ENCODE measurements around the gene UPF1.

Gene UPF1

DNA sequence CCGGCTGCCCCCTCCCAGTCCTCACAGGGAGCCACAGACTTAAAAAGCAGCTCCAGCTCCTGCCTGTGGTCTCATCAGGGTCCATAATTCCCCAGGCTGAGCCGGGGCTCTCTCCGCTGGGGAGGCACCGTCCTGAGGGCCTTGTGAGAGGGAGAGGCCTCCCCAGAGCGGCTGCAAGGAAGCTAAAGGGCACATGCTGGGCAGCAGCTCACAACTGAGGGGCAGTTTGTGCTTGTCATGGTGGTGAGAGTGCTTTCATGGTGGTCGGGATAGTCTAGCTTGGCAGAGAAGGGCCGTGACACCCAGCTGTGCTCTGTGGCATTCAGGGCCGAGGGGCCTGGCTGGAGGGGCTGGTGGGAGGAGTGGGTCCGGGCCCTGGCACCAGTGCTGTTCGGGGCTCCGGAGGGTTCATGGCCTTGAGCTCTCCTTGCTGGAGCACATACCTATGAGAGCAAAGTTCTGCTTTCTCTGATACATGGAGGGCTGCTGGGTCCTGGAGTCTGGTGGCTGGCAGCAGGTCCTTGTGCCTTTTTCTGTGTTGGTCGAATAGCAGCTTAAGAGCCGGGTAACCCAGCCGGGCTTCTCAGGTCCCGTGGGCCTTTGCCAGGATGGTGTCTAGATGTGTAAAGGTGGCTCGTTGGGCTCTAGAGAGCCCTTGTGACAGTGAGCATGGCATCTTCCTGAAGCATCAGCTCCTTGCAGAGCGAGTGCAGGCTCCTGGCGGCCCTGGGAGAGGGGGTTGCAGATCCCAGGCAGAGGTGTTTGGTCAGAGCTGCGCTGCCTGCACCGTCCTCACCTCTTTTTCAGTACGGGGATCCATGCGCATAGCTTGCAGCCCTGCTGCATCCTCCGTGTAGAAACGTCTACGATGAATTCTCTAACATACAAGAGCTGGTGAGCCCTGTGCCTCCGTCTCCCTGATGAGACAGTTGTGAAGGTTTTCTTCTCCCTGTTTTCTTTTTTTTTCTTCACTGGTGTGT lies 8.8 kb downstream of the UPF1 start:
- no peak for DNase-seq (ENCODE audit: low read depth in 2 of 2)

DNA sequence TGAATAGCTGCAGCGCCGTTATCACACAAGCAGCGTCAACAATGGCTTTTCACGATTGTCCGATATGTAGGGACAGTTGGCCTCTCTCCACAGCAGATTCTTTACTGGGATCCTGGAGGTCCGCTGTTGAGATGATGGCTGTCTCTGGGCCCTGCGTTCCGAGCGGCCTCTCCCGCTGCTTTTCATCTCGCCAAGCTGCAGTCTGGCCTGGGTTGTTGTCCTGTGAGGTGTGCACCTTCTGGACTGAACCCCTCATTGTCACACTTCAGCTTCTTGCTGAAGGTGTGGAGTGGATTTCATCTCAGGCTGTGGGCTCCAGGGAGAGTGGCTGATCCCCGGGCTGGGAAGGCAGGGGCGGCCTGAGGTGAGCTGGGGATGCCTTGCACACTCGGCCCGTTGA lies 9.6 kb downstream of the UPF1 start:
- DNase-seq (ENCODE audit: low read depth in 2 of 2): no peak

DNA sequence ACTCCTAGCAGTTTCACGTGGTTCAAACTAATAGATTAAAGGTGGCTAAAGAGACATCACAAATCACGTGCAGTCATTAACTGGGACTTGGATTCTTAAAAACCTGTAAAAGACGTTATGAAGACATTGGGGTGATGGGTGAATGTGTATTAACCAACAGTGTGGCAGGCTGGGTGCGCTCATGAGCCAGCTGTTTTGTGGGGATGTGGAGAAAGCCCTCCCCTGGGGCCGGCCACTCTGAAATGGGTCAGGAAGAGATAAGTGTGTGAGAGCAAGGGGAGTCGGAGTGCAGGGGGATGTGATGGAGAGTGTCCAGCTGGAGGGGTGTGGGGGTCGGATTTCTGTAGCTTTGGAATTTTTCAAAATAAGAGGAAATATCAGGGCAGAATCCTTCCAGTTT lies 10.4 kb downstream of the UPF1 start:
- no peak for DNase-seq (ENCODE audit: low read depth in 2 of 2)

DNA sequence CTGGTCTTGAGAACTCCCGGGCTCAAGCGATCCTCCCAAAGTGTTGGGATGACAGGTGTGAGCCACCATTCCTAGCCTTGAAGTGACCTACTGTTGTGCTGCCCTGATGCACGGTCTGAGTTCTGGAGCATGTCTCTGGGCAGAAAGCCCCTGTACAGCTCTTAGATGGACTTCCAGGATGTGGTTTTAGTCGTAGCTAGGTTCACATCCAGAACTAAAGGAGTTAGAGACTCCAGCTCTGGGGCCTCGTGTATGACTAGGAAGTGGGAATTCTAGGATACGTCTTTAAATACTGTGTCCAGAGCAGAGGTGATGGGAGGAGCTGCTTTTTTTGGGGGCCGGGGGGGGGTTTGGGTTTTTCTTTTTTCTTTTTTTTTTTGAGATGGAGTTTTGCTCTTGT lies 12.2 kb downstream of the UPF1 start:
- DNase-seq (ENCODE audit: low read depth in 2 of 2): no peak

DNA sequence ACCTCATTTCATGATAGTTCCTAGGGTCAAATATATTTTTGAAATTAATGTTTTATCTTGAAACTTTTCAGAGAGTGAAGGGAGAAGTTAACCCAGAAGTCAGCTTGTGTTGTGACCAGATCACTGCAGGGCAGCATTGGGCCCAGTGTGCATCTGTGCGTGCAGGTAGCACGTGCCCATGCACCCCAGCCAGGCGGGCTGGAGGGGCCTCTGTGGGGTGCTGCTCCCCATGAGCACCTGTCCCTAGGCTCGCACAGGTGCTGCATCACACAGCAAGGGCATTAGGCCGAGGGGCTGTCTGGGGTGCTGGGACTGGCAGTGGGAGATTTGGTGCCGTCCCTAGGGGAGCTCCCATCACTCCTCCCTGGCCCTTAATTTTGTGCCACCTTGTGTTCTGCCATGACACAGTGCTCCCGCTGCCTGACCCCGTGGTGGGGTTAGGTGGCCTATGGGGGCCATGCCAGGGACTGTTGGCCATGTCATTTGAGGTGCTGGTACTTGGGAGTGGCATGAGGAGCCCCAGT lies 13.1 kb downstream of the UPF1 start:
- DNase-seq (ENCODE audit: low read depth in 2 of 2): no peak

DNA sequence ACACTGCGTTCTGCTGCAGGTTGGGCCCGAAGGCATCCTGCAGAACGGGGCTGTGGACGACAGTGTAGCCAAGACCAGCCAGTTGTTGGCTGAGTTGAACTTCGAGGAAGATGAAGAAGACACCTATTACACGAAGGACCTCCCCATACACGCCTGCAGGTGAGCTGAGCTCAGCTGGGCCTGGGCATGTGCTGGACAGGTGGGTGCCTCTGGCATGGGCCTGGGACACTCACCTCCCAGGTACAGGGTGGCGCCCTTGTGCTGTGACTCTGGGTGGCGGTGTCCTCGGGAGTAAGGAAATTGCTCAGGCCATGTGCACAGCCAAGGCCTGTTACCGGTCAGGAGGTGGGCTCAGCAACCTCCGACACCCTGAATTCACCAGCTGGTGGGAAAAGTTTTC lies 14.2 kb downstream of the UPF1 start:
- no peak for DNase-seq (ENCODE audit: low read depth in 2 of 2)

DNA sequence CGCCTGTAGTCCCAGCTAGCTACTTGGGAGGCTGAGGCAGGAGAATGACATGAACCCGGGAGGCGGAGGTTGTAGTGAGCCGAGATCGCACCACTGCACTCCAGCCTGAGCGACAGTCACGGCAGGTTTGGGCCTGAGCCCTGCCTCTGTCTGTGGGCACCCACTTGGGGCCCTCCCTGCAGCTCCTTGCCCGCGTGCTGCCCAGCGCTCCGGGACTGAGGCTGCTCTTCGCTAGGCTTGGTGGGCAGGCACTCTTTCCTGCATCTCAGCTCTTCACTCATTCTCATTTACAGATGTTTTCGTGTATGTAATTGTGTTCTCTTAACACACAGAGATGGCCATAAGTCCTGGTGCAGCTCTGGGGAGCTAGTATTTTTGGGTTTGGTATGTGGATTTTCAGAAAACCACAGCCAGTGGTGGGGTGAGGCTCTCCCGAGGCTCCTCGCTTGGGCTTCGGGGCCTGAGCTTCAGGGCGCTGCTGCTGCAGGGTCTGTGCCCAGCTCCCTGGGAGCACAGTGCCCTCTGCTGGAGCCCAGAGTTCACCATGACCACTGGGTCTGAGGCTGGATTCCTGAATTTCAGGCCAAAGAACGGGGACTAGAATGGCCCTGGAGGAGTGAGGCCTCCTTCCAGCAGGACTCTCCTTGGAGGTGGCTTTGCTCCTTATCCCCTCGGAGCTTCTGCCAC lies 15.2 kb downstream of the UPF1 start:
- DNase-seq (ENCODE audit: low read depth in 2 of 2): peak; percentile 22 to 32

DNA sequence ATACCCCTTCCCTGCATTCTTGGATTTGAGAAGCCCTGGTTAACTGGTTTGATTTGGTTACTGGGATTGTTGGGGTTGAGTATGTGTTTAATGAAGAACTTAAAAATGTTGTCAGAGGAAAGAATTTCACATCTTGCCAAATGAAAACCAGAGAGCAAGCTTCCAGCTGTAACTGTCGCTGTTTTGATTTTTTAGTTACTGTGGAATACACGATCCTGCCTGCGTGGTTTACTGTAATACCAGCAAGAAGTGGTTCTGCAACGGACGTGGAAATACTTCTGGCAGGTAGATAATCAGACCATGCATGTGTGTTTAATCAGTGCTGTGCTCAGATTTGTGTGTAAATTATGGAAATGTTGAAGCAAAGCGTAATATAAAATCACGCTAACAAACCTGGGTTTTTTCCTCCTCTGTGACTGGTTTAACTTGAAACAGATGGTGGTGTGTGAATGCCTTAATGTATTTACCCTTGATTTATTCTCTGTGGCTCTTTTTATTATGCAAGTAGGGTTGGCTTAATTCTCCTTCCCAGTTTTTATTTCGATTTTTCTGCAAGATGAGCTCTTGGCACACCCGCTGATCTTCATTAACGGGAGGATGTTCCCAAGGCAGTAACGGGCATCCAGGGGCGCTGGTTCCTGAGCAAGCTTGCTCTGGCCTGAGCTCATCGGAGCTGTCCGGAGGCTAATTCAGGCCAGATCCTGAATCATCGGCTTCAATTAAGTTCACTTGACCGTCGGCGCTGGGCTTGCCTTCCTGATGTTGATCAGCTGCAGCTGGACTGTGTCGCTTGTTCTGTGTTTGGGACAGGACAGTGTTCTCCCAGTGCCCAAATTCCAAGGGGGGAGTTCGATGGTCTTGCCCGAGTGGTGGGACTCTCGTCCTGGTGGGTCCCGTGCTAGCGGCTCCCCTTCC lies 16.0 kb downstream of the UPF1 start:
- no peak for DNase-seq (ENCODE audit: low read depth in 2 of 2)

DNA sequence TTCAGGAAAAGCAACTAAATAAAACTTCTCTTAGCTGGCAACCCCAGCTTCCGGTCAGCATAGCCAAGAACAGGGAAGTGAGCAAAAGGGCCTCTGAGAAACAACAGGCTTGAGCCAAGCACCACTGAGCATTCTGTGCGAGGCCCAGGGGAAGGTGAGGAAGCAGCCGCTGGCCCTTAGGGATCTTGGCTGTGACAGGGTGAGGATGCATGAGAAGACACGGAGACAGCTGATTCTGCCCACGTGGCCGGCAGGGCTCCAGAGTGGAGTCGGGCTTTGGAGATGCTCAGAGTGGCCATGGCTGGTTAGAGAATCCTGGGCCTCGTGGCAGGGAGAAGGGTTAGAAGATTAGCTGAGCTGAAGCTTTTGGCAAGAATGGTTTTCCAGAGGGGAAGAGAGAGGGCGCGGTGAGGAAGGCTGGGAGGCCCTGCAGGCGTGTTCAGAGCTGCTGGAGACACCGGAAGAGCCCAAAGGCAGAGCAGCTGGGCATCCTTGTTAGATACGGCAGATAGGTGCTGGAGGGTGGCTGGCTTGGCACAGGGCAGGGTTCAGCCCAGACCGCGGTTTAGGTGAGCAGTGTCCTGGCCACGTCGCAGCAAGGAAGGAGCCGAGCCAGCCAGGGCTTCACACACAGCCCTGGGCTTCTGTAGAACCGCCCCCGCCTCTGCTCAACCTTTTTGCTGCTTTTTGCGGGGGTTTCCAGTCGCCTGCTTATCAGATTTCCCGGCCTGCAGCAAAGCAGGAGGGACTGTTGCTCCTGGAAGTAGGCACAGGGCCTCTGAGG lies 17.3 kb downstream of the UPF1 start:
- no peak for DNase-seq (ENCODE audit: low read depth in 2 of 2)

DNA sequence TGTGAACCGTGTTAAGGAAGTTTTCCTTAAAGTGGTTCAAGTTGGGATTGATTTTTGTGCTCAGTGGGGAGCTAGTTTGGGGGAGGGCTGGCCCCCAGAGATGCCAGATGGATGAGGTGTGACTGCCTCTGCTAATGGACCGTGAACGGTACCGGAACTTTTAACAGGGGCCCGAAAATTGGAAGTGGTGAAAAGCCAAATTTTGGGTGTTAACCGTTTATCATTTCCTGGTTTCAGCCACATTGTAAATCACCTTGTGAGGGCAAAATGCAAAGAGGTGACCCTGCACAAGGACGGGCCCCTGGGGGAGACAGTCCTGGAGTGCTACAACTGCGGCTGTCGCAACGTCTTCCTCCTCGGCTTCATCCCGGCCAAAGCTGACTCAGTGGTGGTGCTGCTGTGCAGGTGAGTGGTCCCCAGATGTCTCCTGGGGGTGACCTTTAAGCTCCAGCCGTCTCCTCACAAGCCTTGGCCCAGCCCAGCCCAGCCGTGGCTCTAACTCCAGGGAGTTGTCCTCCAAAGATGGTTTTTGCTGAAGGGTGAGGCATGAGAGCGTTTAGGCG lies 18.2 kb downstream of the UPF1 start:
- DNase-seq (ENCODE audit: low read depth in 2 of 2): no peak

DNA sequence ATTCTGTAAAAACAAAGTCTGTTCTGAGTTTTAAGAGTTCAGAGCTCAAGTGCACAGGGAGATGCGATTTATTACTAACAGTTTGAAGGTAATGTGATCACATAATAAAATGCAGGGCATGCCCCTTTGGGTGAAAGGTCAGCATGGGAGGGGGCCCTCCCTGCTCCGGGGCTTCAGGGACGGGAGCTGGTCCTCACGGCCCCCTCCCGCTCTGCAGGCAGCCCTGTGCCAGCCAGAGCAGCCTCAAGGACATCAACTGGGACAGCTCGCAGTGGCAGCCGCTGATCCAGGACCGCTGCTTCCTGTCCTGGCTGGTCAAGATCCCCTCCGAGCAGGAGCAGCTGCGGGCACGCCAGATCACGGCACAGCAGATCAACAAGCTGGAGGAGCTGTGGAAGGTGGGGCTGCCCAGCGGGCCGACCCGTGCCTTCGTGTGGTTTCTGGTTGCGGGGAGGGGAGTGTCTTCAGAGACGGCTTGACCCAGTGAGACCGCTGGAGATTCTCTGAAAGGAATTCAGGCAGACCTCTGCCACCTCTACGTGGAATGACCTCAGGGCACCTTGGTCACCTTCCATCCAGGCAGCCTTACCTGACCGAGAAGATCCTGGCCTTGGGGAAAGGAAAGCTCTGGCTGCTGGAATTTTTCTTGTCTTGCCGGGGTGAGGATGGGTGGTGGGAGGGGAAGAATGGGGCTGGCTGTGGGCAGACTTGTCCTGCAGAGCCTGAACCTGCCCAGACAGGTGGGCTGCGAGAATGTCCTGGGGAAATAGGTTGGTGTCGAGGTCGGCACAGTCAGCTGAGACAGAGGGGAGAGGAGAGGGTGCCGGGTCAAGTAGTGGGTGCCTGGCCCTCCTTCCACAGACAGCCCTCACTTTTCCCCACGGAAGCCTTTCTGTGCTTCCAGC lies 19.0 kb downstream of the UPF1 start:
- no peak for DNase-seq (ENCODE audit: low read depth in 2 of 2)

DNA sequence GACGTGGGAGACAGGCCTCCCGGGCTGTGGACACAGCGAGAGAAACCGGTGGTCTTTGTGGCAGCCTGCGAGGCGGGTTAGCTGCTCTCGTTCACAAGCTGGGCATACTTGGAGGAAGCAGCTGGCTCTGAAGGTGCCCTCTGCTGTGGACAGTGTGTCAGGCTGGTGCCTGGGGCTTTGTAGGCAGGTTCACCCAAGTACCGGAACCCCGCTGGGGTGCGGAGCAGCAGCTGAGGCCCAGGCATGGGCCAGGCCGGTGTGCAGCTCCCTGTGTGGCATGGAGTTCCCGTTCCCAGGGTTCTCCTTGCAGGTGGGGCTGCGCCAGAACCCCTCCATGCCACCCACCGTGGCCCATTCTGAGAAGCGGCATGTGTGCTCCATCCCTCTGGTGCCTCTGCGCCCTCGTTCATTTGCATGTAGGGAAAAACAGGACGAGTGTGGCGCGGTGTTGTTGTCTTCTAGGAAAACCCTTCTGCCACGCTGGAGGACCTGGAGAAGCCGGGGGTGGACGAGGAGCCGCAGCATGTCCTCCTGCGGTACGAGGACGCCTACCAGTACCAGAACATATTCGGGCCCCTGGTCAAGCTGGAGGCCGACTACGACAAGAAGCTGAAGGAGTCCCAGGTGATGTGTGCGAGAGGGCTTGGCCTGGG lies 20.0 kb downstream of the UPF1 start:
- DNase-seq (ENCODE audit: low read depth in 2 of 2): no peak

DNA sequence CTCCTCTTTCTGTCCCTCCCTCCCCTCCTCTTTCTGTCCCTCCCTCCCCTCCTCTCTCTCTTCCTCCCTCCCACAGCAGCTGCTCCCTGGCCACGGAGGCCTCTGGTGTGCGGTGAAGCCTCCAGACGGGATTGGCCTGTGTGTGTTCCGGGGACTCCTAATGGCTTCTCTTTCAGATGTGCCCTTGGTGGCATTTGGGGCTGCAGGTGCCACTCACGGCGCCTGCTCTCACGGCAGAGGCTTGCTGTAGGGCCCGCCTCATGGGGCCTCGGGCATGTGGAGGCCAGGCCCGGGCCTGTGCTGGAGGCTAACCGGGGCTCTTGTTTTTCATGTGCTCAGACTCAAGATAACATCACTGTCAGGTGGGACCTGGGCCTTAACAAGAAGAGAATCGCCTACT lies 20.9 kb downstream of the UPF1 start:
- DNase-seq (ENCODE audit: low read depth in 2 of 2): no peak

DNA sequence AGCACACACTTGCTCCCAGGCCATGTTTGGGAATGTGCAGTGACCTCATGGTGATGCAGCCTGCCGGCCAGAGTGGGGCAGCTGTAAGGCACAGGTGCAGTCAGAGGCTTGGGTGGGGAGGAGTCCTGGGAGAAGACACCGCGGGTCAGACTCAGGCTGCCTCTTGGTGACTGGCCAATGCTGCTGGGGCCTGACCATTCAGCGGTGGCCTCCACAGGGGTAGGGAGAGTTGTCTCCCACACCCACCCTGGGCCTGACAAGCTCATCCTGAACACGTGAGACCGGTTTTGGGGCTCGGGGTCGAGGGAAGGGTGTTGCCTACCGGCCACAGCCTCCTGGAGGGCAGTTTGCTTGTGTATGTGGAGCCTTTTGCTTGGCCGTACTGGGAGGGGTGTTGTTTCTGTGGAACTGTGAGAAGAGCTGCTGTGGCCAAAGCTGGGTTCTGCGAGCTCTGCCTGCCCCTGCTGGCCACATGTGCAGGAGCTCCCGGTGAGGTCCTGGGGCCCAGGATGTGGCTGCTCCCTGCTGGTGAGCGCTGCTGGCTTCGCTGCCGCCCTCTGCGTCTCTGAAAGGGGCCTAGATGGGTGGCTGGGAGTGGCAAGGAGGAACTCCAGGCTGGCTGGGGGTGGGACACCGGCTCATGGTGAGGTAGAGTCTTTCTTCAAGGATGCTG lies 22.1 kb downstream of the UPF1 start:
- DNase-seq (ENCODE audit: low read depth in 2 of 2): no peak

DNA sequence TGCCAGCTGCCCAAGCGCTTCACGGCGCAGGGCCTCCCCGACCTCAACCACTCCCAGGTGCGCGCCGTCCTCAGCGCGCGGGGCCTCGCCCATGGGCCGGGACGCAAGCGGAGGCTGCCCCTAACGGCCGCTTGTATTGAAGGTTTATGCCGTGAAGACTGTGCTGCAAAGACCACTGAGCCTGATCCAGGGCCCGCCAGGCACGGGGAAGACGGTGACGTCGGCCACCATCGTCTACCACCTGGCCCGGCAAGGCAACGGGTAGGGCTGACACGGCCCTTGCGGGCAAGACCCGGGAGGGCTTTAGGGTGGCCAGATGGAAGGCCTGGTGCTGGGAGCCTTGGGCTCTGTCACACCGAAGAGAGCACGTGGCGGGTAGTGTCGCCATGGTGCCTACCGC lies 23.2 kb downstream of the UPF1 start:
- no peak for DNase-seq (ENCODE audit: low read depth in 2 of 2)

DNA sequence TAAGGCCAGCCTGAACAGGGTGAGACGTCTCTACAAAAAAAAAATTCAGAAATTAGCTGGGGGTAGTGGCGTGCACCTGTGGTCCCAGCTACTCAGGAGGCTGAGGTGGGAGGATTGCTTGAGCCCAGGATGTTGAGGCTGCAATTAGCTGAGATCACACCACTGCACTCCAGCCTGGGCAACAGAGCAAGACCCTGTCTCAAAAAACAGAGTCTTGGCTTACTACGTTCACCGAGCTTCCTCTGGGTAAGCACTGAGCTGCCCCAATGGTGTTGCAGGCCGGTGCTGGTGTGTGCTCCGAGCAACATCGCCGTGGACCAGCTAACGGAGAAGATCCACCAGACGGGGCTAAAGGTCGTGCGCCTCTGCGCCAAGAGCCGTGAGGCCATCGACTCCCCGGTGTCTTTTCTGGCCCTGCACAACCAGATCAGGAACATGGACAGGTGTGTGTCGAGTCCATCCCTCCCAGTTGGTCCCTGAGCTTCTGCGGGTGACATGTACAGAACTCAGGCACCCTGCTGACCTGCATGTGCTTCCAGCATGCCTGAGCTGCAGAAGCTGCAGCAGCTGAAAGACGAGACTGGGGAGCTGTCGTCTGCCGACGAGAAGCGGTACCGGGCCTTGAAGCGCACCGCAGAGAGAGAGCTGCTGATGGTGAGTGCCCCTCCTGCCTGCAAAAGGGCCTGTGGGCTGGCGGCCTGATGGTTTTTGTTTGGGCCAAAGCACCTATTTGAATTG lies 24.1 kb downstream of the UPF1 start:
- DNase-seq (ENCODE audit: low read depth in 2 of 2): no peak

DNA sequence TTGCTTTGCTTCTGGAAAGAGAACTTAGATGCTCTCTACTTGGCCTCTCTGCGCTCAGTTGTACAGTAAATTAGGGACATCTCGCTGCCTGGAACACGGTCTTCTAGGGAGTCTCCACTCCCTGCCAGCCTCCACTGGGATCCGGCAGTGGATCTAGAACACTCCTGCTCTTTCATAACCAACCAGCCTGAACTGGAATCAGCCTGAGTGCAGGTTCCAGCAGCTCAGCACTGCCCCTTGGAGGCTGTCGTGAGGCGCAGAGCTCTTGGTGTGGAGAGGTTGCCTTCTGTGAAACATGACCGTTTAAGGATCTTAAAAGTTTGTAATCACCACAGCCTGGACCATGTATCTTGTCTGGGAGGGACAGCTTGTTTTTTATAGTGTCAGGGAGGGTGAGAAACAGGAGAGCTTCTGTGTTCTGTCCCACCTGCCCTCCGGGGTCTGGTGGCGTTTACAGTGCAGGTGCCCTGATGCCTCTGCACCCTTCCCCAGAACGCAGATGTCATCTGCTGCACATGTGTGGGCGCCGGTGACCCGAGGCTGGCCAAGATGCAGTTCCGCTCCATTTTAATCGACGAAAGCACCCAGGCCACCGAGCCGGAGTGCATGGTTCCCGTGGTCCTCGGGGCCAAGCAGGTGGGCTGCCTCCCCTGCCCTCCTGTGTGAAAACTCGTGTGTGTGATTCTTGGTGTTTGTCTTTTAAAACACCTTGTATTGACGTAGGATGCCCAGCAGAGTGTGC lies 24.8 kb downstream of the UPF1 start:
- DNase-seq (ENCODE audit: low read depth in 2 of 2): no peak
